ENCODE measurements around the gene DBP. TPM values are rescaled to one million over a fixed set of nuclear protein-coding genes. Genes with fewer than 3 reads are reported as not detected.

Gene DBP
- total RNA-seq, 1 donor from 2014 or later: 4.3 TPM

DNA sequence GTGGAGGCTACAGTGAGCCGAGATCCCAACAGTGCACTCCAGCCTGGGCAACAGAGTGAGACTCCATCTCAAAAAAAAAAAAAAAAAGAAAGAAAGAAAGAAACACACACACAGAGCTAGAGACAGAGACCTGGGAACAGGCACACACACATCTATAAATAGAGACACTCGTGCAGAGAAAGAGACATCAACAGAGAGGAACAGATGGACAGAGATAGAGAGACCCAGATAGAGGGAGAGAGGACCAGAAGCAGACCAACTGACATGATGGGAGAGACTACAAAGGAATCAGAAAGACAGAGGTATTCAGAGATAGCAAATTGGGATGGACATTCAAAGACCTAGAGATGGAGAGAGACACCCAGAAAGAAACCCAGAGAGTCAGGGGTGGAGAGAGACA, 11.0 kb upstream of the DBP start:
- no peaks in the 10 kb centered on the region for H3K9me3 Mint-ChIP-seq (ENCODE audit: unreplicated experiment)

DNA sequence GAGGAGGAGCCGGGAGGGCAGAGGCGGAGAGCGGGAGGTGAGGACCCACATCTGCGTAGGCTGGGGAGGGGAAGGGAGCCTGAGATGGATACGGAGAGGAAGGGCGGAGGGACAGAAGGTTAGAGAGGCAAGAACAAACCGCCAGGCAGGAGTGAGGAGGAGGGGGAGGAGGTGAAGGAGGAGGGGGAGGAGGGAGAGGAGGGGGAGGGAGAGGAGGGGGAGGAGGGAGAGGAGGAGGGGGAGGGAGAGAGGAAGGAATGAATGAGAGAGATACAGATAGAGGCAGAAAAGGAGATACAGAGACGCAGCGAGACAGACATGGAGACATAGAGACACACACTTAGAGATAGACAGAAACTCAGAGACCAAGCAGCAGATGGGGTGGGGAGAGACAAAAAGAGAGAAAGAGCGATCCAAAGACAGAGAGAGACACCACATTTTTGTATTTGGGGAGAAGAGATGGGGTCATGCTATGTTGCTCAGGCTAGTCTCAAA, 9.6 kb upstream of the DBP start:
- TF ChIP-seq, protein P1, sequence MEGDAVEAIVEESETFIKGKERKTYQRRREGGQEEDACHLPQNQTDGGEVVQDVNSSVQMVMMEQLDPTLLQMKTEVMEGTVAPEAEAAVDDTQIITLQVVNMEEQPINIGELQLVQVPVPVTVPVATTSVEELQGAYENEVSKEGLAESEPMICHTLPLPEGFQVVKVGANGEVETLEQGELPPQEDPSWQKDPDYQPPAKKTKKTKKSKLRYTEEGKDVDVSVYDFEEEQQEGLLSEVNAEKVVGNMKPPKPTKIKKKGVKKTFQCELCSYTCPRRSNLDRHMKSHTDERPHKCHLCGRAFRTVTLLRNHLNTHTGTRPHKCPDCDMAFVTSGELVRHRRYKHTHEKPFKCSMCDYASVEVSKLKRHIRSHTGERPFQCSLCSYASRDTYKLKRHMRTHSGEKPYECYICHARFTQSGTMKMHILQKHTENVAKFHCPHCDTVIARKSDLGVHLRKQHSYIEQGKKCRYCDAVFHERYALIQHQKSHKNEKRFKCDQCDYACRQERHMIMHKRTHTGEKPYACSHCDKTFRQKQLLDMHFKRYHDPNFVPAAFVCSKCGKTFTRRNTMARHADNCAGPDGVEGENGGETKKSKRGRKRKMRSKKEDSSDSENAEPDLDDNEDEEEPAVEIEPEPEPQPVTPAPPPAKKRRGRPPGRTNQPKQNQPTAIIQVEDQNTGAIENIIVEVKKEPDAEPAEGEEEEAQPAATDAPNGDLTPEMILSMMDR (IDR thresholded peaks at IDR 0.05; ENCODE audit: unreplicated experiment): no peak
- no peak for DNase-seq (ENCODE audit: low spot score)
- peaks cover 10% of the 10 kb centered on the region for H3K27me3 Mint-ChIP-seq (ENCODE audit: unreplicated experiment)
- no peak overlapping the region for H3K27ac Mint-ChIP-seq (ENCODE audit: unreplicated experiment)
- H3K36me3 Mint-ChIP-seq (ENCODE audit: low read depth, unreplicated experiment): peaks cover 4% of the 10 kb centered on the region
- no peaks in the 10 kb centered on the region for H3K9me3 Mint-ChIP-seq (ENCODE audit: unreplicated experiment)
- peak overlapping the region; percentile 53 for H3K4me3 Mint-ChIP-seq (ENCODE audit: unreplicated experiment)
- peaks cover 15% of the 10 kb centered on the region for H3K4me1 Mint-ChIP-seq (ENCODE audit: unreplicated experiment)

More for the DNA sequence above, 11.0 kb upstream of the DBP start:
- Mint-ChIP-seq H3K4me3 (ENCODE audit: unreplicated experiment) (no peak overlapping the region), H3K27ac (ENCODE audit: unreplicated experiment) (no peak overlapping the region), H3K36me3 (ENCODE audit: low read depth, unreplicated experiment) (no peaks in the 10 kb centered on the region), H3K27me3 (ENCODE audit: unreplicated experiment) (peaks cover 5% of the 10 kb centered on the region), H3K4me1 (ENCODE audit: unreplicated experiment) (peaks cover 12% of the 10 kb centered on the region)
- no peak for DNase-seq (ENCODE audit: low spot score)
- TF ChIP-seq, protein P1 (IDR thresholded peaks at IDR 0.05; ENCODE audit: unreplicated experiment): no peak

DNA sequence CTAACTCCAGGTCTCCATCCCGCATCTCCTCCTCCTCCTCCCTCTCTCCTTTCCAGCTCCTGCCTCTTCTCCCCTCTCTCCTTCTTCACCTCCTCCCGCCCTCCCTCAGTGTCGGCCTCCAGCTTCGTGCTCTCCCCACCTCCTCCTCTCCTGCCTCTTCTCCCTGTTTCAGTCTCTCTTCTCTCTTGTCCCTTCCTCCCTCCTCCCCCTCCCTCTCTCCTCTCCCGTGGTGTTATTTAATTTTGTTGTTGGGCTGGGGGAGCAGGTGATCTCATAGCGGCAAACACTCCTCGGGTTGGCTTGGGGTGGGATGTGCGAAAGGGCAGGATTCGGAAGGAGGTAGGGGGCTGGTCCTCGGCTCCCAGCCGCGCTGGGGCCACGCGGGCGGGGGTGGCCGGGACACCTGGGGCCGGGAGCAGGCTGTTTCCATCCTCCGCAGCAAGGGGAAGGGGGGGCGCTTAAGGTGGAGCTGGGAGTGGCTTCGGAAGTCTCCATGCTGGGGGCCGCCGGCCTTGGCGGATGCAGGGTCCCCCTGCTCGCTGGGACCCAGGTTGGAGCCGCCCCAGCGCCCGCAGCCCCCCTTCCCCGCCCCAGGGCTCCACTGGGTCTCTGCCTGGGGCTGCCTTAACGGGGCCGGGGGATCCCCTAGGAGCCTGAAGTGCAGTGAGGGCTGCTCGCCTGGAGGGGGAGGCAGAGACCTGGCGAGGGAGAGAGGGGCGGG, 9.0 kb upstream of the DBP start, which contains the start of gene CA11:
CA11 (minus strand) TSS at position 187 of the 721 bp plus-strand sequence. CDS start 555 bp downstream, outside the sequence.
- TF ChIP-seq, protein P1 (IDR thresholded peaks at IDR 0.05; ENCODE audit: unreplicated experiment): peak; percentile 69
- Mint-ChIP-seq H3K4me3 (ENCODE audit: unreplicated experiment) (peak within 1 kb of the TSS; percentile 93), H3K27me3 (ENCODE audit: unreplicated experiment) (peaks cover 10% of the 10 kb centered on the region), H3K27ac (ENCODE audit: unreplicated experiment) (peak within 1 kb of the TSS; percentile 66), H3K4me1 (ENCODE audit: unreplicated experiment) (peaks cover 15% of the 10 kb centered on the region), H3K9me3 (ENCODE audit: unreplicated experiment) (no peaks in the 10 kb centered on the region), H3K36me3 (ENCODE audit: low read depth, unreplicated experiment) (peaks cover 4% of the 10 kb centered on the region)
- DNase-seq (ENCODE audit: low spot score): peak; percentile 97

DNA sequence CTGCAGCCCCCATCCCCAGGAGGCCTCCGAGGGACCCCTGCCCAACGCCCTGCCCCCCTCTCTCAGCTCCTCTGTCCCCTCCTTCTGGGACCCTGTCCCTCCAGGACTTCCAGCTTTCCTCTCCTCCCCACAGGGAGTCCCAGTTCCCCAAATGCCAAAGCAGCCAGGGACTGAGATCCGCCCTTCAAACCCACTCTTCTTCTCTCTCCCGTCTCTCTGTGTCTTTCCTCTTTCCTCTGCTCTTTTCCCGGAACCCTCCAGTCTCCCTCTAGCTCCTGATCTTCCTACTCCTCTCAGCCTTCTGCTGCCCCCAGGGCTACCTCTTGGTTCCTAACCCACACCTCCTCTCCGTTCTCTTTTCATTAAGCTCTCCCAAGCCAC, 8.4 kb upstream of the DBP start:
- Mint-ChIP-seq H3K9me3 (ENCODE audit: unreplicated experiment) (no peaks in the 10 kb centered on the region), H3K4me3 (ENCODE audit: unreplicated experiment) (peak overlapping the region; percentile 93), H3K36me3 (ENCODE audit: low read depth, unreplicated experiment) (peaks cover 4% of the 10 kb centered on the region), H3K4me1 (ENCODE audit: unreplicated experiment) (peaks cover 15% of the 10 kb centered on the region), H3K27ac (ENCODE audit: unreplicated experiment) (peak overlapping the region; percentile 66), H3K27me3 (ENCODE audit: unreplicated experiment) (peaks cover 10% of the 10 kb centered on the region)
- DNase-seq (ENCODE audit: low spot score): peak; percentile 27
- TF ChIP-seq, protein P1 (IDR thresholded peaks at IDR 0.05; ENCODE audit: unreplicated experiment): no peak
